ENCODE data around the gene KRT85.

KRT85 gene

GRCh38 chr12:52413782-52414345, 46.6 kb upstream of the KRT85 start:
- TF ChIP-seq SIN3A (IDR thresholded peaks at IDR 0.05; ENCODE audit: borderline replicate concordance, insufficient read depth, low read length) (no peak), TAF1 (IDR thresholded peaks at IDR 0.05; ENCODE audit: borderline replicate concordance, insufficient read depth, low read length) (no peak), REST (IDR thresholded peaks at IDR 0.05; ENCODE audit: insufficient read depth in 1 of 2, low read depth in 2 of 2, low read length in 2 of 2) (no peak), FOXP2 (optimal IDR thresholded peaks at IDR 0.05; ENCODE audit: borderline replicate concordance, extremely low read depth, extremely low read length, insufficient read depth) (no peak), POLR2AphosphoS5 (IDR thresholded peaks at IDR 0.05; ENCODE audit: low read depth, low read length) (no peak)

DNA sequence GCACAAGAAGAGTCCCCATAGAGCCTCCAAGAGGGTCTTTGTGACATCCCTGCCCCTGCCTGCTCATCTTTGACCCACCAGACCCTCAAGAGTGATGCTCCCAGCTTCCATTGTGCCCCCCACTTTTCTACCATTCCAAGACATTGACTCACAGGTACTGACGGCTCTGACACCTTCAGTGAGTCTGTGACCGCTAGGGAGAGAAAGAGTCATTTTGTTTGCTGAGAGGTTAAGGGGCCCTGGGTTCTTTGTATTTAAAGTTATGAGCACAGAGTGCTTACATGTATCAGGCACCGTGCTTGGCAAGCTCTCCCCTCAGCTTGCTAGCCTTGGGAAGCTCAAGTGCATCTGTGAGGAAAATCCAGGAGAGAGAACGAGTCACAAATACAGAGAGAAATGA, 45.9 kb upstream of the KRT85 start:
- no peak for TF ChIP-seq POLR2AphosphoS5 (IDR thresholded peaks at IDR 0.05; ENCODE audit: low read depth, low read length)
- TF ChIP-seq REST (IDR thresholded peaks at IDR 0.05; ENCODE audit: insufficient read depth in 1 of 2, low read depth in 2 of 2, low read length in 2 of 2), result no peak
- TF ChIP-seq SIN3A (IDR thresholded peaks at IDR 0.05; ENCODE audit: borderline replicate concordance, insufficient read depth, low read length), result no peak
- TF ChIP-seq TAF1 (IDR thresholded peaks at IDR 0.05; ENCODE audit: borderline replicate concordance, insufficient read depth, low read length), result no peak
- no peak for TF ChIP-seq FOXP2 (optimal IDR thresholded peaks at IDR 0.05; ENCODE audit: borderline replicate concordance, extremely low read depth, extremely low read length, insufficient read depth)

GRCh38 chr12:52411815-52412214, 44.5 kb upstream of the KRT85 start:
- TF ChIP-seq SIN3A (IDR thresholded peaks at IDR 0.05; ENCODE audit: borderline replicate concordance, insufficient read depth, low read length) (no peak), POLR2AphosphoS5 (IDR thresholded peaks at IDR 0.05; ENCODE audit: low read depth, low read length) (no peak), REST (IDR thresholded peaks at IDR 0.05; ENCODE audit: insufficient read depth in 1 of 2, low read depth in 2 of 2, low read length in 2 of 2) (no peak), FOXP2 (optimal IDR thresholded peaks at IDR 0.05; ENCODE audit: borderline replicate concordance, extremely low read depth, extremely low read length, insufficient read depth) (no peak), TAF1 (IDR thresholded peaks at IDR 0.05; ENCODE audit: borderline replicate concordance, insufficient read depth, low read length) (no peak)

- TF ChIP-seq POLR2AphosphoS5 (IDR thresholded peaks at IDR 0.05; ENCODE audit: low read depth, low read length) (no peak), REST (IDR thresholded peaks at IDR 0.05; ENCODE audit: insufficient read depth in 1 of 2, low read depth in 2 of 2, low read length in 2 of 2) (no peak), FOXP2 (optimal IDR thresholded peaks at IDR 0.05; ENCODE audit: borderline replicate concordance, extremely low read depth, extremely low read length, insufficient read depth) (no peak), SIN3A (IDR thresholded peaks at IDR 0.05; ENCODE audit: borderline replicate concordance, insufficient read depth, low read length) (no peak), TAF1 (IDR thresholded peaks at IDR 0.05; ENCODE audit: borderline replicate concordance, insufficient read depth, low read length) (no peak)
These were observed 40.6 kb upstream of the KRT85 start for GRCh38 chr12:52407918-52408317.
